ENCODE measurements around the gene WNT6. TPM values are rescaled to one million over a fixed set of nuclear protein-coding genes. Genes with fewer than 3 reads are reported as not detected.
"Not testable (repeated sequence)": the region's sequence is repeated elsewhere in the genome, so short reads cannot be mapped to it uniquely, and the experiment has no call there.

Gene WNT6
- total RNA-seq, 1 experiment from 2014 or later = 0.39 TPM

- DNase-seq (ENCODE audit: low read depth) = no peak
Measured at GRCh38 chr2:218830526-218831306, 28.9 kb upstream of the WNT6 start.

DNA sequence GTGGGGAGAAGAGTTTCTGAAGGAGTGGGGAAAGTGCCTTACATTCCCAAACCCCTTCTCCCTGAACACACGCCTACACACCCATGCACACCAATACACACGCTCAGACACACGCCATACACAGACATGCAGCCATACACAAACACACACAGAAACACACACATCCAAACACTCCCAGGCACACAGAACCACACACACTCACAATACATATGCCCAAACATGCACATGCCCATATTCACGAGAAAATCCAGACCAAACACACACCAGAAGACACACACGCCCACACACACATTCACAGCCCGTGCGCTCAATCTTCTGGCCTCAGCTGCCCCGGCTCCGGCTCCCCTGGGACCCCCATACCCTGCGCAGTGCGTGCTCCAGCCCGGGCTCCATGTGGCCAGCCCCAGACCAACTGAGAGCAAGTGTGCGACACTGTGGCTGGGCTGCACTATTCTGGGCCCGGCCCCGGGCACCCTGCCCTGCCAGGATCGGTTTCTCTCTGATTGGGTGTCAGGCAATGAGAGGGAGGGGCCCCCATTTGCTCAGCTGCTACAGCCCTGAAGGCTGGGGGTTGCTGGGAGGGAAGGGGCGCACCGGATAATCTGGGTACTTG, 28.1 kb upstream of the WNT6 start, which contains the start of gene PRKAG3:
Gene PRKAG3 (minus strand): TSS at position 426 of the 613 bp plus-strand sequence.
- DNase-seq (ENCODE audit: low read depth) = no peak

GRCh38 chr2:218832081-218832480, 27.5 kb upstream of the WNT6 start:
- DNase-seq (ENCODE audit: low read depth) = peak; percentile 7

- peak; percentile 57 for DNase-seq (ENCODE audit: low read depth)
Measured at GRCh38 chr2:218832520-218832919, 27.1 kb upstream of the WNT6 start.

GRCh38 chr2:218833023-218833609, 26.5 kb upstream of the WNT6 start:
- peak; percentile 14 for DNase-seq (ENCODE audit: low read depth)

GRCh38 chr2:218834685-218835084, 24.9 kb upstream of the WNT6 start:
- peak; percentile 64 for DNase-seq (ENCODE audit: low read depth)

DNA sequence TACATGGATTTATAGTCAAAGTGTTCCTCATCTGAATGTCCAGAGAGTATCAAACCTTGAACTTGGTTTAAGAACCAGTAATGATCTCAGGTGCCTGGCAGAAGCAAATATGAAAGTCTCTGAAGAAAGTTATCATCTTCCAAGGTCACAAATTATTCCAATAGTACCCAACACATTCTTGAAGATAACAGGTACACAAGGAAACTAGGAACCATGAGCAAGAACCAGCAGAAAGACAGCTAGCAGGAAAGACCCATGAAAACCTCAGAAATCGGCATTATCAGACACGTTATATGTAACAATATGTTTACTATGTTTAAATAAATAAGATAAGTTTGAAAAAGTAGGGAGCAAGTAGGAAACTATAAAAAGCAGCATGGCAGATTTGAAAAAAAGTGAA, 22.1 kb upstream of the WNT6 start:
- no peak for DNase-seq (ENCODE audit: low read depth)

DNA sequence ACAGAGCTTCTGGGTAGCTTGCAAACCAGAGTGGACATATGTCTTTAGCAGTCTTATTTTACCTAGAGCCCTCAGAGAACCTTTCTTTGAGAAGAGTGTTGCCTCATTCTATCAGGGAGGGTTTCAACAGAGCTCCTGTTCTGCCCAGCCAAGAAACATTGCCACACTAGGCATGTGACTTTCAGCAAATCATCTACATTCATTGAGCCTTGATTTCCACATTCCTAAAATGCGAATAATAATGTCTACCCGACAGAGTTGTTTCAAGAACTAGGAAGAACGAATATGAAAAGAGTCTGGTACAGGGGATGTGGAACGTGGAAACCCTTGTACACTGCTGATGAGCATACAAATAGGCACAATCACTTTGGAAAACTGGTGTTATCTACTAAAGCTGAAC, 20.2 kb upstream of the WNT6 start:
- no peak for DNase-seq (ENCODE audit: low read depth)

- no peak for DNase-seq (ENCODE audit: low read depth)
Measured at GRCh38 chr2:218839888-218840287, 19.7 kb upstream of the WNT6 start.

GRCh38 chr2:218844334-218844733, 15.3 kb upstream of the WNT6 start:
- not testable (repeated sequence) for DNase-seq (ENCODE audit: low read depth)

- DNase-seq (ENCODE audit: low read depth) = not testable (repeated sequence)
Measured at GRCh38 chr2:218846963-218847362, 12.6 kb upstream of the WNT6 start.

GRCh38 chr2:218849721-218850120, 9.9 kb upstream of the WNT6 start:
- peak; percentile 89 for DNase-seq (ENCODE audit: low read depth)

DNA sequence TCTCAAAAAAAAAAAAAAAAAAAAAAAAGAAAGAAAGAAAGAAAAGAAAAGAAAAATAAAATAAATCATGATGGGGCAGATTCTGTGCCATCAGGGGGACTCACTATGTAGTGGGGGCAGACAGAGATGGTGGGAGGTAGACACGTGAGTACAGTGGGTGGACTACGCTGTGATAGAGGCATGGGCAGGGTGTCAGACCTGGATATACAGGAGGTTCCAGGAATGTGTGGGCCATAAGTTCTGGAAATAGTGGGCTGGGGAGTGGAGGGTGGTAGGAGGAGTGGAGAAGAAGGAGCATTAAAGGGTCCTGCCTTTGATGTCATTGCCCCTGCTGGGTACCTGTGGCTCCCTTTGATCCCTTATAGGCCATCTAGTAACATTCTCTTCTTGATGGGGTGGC, 8.8 kb upstream of the WNT6 start:
- no peak for DNase-seq (ENCODE audit: low read depth)

DNA sequence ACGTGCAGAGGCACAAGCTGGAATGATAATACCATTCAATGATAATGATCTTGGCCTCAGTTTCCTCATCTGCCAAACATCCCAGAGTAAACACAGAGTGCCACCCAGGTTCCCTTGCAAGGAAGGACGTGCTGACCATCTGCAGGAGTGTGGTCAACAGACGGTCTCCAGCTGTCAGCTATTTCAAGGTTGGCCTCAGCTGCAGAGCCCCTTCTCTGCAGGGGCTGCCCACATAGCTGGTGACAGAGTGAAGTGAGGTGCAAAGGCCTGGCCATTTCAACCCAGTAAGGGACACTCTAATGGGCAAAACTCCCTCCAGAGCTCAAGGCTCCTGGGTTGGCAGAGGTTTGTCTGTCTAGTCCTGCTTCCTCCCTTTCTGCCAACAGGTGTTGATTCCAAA, 8.3 kb upstream of the WNT6 start:
- no peak for DNase-seq (ENCODE audit: low read depth)

GRCh38 chr2:218852911-218853667, 6.5 kb upstream of the WNT6 start:
- DNase-seq (ENCODE audit: low read depth) = peak; percentile 58

GRCh38 chr2:218853766-218854165, 5.8 kb upstream of the WNT6 start:
- DNase-seq (ENCODE audit: low read depth) = peak; percentile 88

GRCh38 chr2:218854860-218855259, 4.7 kb upstream of the WNT6 start:
- no peak for DNase-seq (ENCODE audit: low read depth)

DNA sequence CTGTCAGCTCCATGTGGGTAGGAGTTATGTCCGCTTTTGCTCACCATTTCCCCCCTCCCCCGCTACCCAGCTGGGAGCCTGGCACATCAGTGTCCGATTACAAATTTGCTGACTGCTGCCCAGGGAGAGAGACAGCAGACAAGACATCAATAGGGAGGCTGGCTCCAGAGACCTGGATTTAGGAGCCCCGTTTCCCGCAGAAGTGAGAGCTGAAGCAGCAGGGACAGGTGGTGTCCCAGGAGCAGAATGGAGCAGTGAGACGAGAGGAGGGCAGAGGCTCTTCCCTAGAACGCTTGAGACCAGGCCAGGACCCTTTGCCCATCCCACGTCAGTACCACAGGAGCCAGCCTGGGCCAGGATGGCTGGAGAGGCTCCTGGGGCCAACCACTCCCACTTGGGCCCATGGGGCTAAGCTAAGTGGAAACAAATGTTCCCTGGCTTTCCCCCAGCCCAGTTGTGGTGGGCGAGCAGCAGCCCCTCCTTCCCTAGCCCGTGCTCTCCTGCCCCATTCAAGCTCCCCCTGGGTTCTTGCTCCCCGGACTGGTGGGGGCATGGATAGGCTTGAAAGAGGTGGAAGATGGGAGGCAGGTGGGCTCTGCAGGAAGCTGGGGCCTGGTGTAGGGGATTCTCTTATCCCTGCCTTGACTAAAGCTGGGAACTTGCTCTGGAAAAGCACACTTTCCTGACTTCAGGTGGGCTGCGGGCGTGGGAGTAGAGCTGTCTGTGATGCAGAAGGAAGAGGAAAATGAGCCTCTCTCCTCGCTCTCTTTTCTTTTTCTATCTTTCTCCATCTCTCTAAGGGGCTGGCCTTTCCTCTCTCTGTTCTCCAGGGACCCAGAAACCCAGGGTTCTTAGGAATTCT, 4.1 kb upstream of the WNT6 start:
- no peak for DNase-seq (ENCODE audit: low read depth)

GRCh38 chr2:218856167-218856895, 3.3 kb upstream of the WNT6 start:
- DNase-seq (ENCODE audit: low read depth) = no peak

DNA sequence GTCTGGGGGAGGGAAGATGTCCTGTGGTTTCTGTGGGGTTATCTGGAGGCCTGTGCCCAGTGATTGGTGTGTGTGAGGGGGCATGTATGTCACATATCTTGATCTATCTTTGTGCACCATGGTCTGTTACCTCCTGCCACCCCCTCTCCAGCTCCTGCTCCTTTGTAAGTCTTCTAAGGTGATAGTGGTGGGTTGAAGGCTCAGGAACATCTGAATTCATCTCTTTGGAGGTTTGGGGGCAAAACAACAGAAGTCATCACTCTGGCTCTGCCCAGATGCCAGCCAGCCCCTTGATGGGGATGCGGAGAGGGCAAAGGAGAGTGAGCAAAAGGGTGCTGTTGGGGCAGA, 2.7 kb upstream of the WNT6 start:
- no peak for DNase-seq (ENCODE audit: low read depth)

Measured in M059J (cell line).